Measurements from ENCODE around the gene SLC35F2.

The SLC35F2 gene

DNA sequence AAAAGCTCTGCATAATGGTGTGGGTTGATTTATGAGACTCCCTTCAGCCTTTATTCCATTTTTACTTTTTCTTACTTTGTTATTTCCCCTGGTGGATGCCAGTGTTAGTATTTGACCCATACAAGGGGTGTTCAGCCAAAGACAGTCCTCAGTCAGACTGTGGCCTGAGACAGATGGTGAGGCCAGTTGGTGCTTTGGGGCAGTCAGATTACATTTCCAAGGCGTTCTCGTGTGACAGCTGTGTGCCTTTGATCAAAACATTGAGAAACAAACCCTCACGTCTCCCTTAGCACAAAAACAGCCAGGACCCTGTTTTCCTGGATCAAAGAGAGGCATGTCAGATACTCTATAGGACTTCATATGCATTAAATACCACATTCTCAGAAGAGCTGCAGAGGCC, 115.4 kb downstream of the SLC35F2 start:
- DNase-seq (ENCODE audit: low read depth in 1 of 2, low spot score in 1 of 2), result no peak

DNA sequence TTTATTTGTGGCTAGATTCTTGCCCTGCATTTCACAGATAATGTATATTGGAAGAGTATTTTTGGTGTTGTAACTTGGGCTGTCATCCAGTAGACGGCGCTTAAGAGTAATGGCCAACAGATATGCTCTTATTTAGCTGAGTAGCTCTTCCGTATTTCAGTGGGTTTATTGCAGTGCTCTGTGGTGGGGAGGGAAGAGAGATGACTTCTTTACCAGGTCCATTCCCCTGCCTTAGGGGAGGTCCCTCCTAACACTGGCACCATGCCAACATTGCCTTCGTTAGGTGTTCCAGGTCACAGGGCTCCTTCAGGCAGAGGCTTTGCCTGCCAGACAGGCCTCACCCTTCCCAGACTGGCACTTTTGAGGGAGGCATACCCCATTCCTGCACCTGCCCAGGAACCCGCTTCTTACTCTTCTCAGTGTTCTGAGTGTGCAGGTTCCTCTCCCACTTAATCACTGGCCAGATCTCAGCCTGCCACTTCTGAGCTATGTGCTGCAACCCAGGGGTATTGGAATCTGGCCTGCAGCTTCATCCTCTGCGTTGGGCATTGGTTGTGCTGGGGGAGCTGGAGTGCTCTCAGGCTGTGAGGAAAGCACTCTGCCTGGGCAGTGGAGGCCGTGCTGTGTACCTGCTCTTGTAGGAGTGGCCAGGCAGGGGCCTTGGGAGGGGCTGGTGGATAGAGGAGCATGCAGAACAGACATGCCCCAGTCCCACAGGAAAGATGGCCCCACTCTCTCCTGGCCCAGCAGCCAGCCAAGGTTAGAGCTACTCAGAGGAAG, 117.4 kb downstream of the SLC35F2 start:
- no peak for DNase-seq (ENCODE audit: low read depth in 1 of 2, low spot score in 1 of 2)

All from stimulated activated CD4-positive, alpha-beta T cell treated with anti-CD3 and anti-CD28 coated beads, Interleukin-15, amount 100 ng/mL, for 1 hour (primary cell).